Hematopoietic multipotent progenitor cell treated with erythropoietin and hydrocortisone succinate and interleukin-3 and kit ligand, for 4 days (in vitro differentiated cells): ENCODE data around the gene LUC7L2.
"Not testable (repeated sequence)": the region's sequence is repeated elsewhere in the genome, so short reads cannot be mapped to it uniquely, and the experiment has no call there.

Source experiments
- DNase-seq: peaks from one replicate; pipeline ENCODE4 v3.0.0-alpha.2; 2015

Gene LUC7L2

GRCh38 chr7:139397192-139397591 lies 37.5 kb downstream of the LUC7L2 start:
- DNase-seq: no peak

DNA sequence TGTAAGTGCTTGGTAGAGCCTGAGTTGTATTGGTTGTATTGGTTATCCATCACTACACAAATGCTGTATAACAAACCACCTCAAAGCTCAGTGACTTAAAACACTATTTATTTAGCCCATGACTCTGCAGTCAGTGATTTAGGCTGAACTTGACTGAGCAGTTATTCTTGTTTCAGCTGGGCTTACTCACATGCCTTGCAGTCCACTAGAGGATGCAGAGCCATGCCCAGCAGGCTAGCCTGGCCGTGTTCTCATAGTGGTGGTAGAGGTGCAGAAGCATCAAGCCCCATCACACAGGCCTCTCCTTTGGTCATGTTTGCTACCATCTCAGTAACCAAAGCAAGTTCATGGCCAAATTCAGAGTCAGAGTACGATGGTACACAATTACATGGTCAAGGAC lies 43.9 kb downstream of the LUC7L2 start:
- DNase-seq: no peak

- DNase-seq: no peak
Measured at GRCh38 chr7:139407555-139407954, 47.9 kb downstream of the LUC7L2 start.

DNA sequence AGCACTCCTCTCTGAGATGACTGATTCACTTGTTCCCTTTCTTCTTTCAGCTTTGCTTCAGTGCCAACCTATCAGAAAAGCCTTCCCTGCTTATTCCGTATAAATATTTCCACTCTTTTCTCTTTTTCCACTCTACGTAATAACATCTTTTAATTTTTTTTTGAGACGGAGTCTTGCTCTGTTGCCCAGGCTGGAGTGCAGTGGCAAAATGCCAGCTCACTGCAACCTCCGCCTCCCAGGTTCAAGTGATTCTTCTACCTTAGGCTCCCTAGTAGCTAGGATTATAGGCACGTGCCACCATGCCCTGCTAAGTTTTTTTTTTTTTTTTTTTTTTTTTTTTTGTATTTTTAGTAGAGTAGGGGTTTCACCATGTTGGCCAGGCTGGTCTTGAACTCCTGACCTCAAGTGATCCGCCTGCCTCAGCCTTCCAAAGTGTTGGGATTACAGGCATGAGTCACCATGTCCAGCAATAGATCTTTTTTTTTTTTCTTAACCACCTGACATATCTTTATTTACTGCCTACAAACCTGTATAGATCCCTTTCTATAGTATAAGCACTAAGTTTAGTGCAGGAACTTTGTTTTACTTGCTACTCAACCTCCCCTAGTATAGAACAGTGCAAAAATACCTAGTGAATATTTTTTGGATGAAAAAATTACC lies 55.2 kb downstream of the LUC7L2 start:
- DNase-seq: not testable (repeated sequence)

DNA sequence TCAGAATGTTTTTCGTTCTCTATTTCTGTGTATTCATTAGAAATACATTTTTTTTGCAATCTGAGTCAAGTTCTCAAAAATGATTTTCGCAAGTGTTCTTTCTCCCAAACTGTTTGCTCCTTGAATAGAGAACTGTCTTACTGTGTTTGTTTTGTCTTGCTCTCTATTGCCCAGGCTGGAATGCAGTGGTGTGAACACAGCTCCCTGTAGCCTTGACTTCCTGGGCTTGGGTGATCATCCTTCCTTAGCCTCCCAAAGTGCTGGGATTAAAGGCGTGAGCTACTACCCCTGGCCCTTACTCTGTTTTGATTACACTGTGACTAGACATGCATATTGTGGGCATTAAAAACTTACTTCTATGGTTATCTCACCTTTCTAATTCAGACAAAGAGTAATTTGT lies 56.7 kb downstream of the LUC7L2 start:
- no peak for DNase-seq

GRCh38 chr7:139417478-139417877 lies 57.8 kb downstream of the LUC7L2 start:
- no peak for DNase-seq

DNA sequence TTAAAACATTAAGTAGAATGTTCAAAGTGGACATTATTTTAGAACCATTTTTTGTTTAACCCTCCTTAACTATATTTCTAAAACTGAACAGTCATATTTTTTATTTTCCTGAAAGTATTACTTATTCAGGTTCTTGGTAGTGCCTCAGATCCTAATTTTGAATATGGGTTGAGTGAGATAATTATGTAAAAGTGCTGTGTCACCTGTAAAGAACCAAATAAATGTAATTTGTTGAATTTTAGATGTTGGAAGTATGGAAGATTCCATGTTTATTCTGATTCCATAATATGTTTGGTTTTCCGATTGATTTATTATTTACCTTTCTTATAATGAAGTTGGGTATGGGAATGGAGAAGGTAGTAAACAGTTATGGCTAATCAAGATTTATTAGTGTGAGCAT lies 61.4 kb downstream of the LUC7L2 start:
- DNase-seq: no peak

GRCh38 chr7:139422126-139422525 lies 62.4 kb downstream of the LUC7L2 start:
- DNase-seq: no peak

GRCh38 chr7:139423091-139423490 lies 63.4 kb downstream of the LUC7L2 start:
- no peak for DNase-seq

- DNase-seq: no peak
Measured at GRCh38 chr7:139424004-139424403, 64.3 kb downstream of the LUC7L2 start.

- DNase-seq: not testable (repeated sequence)
Measured at GRCh38 chr7:139425701-139426100, 66.0 kb downstream of the LUC7L2 start.

- DNase-seq: no peak
Measured at GRCh38 chr7:139426258-139427028, 66.7 kb downstream of the LUC7L2 start.

GRCh38 chr7:139427029-139427420 lies 67.3 kb downstream of the LUC7L2 start:
- no peak for DNase-seq

DNA sequence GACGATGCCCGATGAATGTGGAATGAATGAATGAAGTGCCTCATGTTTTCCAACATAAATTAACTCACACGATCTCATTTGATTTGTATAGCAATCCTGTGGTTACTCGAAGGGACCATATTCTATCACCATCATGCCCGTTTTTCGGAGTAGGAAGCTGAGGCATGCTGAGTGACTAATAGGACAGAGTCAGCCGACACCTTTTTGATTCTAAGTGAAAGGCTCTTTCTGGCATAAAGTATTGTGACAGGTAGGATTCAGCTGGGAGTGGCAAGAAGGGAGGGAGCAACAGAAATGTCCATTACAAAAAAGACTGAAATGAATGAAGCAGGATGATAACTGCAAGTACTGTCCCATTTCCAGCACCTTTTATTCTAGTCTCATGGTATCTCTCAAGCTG lies 68.1 kb downstream of the LUC7L2 start:
- no peak for DNase-seq

DNA sequence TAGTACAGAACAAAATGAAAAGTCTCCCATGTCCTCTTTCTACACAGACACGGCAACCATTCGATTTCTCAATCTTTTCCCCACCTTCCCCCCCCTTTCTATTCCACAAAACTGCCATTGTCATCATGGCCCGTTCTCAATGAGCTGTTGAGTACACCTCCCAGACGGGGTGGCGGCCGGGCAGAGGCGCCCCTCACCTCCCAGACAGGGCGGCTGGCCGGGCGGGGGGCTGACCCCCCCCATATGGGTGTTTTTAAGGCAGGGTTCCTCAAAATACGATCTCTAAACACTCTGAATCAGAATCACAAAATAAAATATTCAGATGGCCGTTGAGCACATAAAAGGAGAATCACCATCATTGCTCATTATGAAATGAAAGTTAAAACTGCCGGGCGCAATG lies 70.0 kb downstream of the LUC7L2 start:
- DNase-seq: not testable (repeated sequence)

DNA sequence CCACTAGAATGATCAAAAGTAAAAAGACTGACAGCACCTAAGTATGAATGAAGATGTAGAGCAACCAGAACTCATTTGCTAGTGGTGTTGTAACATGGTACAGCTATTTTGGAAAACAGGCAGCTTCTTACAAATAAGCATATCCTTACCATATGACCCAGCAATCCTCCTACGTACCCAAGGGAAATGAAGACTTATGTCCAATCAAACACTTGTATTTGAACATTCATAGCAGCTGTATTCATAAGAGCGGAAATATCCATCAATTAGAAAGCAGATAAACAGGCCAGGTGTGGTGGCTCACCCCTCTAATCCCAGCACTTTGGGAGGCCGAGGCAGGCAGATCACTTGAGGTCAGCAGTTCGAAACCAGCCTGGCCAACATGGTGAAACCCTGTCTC lies 70.7 kb downstream of the LUC7L2 start:
- no peak for DNase-seq

- DNase-seq: no peak
Measured at GRCh38 chr7:139431010-139431409, 71.3 kb downstream of the LUC7L2 start.

- DNase-seq: no peak
Measured at GRCh38 chr7:139431459-139431858, 71.8 kb downstream of the LUC7L2 start.

GRCh38 chr7:139436806-139437205 lies 77.1 kb downstream of the LUC7L2 start:
- no peak for DNase-seq

GRCh38 chr7:139439375-139439774 lies 79.7 kb downstream of the LUC7L2 start:
- no peak for DNase-seq

DNA sequence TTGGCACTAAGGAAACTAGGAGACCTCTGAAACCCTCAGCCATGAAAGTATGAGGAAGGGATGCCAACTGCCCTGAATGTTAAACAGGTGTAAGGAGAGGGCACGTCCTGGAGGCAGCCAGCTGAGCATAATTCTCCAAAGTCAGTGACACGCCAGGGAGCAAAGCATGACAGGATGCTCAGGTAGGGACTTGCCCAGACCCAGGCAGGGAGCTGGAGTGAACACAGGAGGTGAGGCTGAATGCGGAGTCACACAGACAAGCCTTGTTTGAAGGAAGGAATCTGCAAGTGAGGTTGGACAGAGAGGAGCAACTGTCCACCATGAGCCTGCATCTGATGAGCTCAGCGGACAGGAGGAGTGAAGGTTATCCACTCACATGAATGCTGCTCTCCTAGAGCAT lies 82.3 kb downstream of the LUC7L2 start:
- DNase-seq: no peak

- no peak for DNase-seq
Measured at GRCh38 chr7:139446051-139446890, 86.6 kb downstream of the LUC7L2 start.

GRCh38 chr7:139450851-139451250 lies 91.2 kb downstream of the LUC7L2 start:
- DNase-seq: no peak

DNA sequence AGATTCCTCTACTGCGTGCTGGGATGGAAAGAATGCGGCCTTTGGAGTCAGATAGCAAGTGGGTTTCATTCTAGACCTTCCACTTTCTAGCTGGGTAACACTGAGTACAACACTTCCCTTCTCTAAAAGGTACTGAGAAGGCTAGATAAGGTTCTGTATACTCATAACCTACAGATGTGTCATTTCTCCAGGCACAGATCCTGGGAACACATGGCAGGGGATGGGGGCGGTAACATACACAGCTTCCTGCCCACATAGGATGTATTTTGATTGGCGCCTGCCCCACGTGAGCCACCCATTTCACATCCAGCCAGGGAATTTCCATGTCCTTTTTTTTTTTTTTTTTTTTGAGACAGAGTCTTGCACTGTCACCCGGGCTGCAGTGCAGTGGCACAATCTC lies 91.9 kb downstream of the LUC7L2 start:
- no peak for DNase-seq
